ENCODE measurements around the gene CCDC148.

- no peak for TF ChIP-seq REST (IDR thresholded peaks at IDR 0.05; ENCODE audit: insufficient replicate concordance, low read depth)
- no peak for TF ChIP-seq CTCF (IDR thresholded peaks at IDR 0.05; ENCODE audit: insufficient read depth, low read length)
Measured at GRCh38 chr2:158321264-158321663, 135.3 kb downstream of the CCDC148 start.

Data from HL-60 (cell line).